ENCODE measurements around the gene F9. TPM values are rescaled to one million over a fixed set of nuclear protein-coding genes. Genes with fewer than 3 reads are reported as not detected.

The F9 gene
- total and polyA plus RNA-seq, 2 of the 8 experiments (the other 6 are each of a cell fraction or from before 2014, with no cell fraction given): not detected

GRCh38 chrX:139518475-139518874 is 12.1 kb upstream of the F9 start (continued):
- TF ChIP-seq, protein P1, sequence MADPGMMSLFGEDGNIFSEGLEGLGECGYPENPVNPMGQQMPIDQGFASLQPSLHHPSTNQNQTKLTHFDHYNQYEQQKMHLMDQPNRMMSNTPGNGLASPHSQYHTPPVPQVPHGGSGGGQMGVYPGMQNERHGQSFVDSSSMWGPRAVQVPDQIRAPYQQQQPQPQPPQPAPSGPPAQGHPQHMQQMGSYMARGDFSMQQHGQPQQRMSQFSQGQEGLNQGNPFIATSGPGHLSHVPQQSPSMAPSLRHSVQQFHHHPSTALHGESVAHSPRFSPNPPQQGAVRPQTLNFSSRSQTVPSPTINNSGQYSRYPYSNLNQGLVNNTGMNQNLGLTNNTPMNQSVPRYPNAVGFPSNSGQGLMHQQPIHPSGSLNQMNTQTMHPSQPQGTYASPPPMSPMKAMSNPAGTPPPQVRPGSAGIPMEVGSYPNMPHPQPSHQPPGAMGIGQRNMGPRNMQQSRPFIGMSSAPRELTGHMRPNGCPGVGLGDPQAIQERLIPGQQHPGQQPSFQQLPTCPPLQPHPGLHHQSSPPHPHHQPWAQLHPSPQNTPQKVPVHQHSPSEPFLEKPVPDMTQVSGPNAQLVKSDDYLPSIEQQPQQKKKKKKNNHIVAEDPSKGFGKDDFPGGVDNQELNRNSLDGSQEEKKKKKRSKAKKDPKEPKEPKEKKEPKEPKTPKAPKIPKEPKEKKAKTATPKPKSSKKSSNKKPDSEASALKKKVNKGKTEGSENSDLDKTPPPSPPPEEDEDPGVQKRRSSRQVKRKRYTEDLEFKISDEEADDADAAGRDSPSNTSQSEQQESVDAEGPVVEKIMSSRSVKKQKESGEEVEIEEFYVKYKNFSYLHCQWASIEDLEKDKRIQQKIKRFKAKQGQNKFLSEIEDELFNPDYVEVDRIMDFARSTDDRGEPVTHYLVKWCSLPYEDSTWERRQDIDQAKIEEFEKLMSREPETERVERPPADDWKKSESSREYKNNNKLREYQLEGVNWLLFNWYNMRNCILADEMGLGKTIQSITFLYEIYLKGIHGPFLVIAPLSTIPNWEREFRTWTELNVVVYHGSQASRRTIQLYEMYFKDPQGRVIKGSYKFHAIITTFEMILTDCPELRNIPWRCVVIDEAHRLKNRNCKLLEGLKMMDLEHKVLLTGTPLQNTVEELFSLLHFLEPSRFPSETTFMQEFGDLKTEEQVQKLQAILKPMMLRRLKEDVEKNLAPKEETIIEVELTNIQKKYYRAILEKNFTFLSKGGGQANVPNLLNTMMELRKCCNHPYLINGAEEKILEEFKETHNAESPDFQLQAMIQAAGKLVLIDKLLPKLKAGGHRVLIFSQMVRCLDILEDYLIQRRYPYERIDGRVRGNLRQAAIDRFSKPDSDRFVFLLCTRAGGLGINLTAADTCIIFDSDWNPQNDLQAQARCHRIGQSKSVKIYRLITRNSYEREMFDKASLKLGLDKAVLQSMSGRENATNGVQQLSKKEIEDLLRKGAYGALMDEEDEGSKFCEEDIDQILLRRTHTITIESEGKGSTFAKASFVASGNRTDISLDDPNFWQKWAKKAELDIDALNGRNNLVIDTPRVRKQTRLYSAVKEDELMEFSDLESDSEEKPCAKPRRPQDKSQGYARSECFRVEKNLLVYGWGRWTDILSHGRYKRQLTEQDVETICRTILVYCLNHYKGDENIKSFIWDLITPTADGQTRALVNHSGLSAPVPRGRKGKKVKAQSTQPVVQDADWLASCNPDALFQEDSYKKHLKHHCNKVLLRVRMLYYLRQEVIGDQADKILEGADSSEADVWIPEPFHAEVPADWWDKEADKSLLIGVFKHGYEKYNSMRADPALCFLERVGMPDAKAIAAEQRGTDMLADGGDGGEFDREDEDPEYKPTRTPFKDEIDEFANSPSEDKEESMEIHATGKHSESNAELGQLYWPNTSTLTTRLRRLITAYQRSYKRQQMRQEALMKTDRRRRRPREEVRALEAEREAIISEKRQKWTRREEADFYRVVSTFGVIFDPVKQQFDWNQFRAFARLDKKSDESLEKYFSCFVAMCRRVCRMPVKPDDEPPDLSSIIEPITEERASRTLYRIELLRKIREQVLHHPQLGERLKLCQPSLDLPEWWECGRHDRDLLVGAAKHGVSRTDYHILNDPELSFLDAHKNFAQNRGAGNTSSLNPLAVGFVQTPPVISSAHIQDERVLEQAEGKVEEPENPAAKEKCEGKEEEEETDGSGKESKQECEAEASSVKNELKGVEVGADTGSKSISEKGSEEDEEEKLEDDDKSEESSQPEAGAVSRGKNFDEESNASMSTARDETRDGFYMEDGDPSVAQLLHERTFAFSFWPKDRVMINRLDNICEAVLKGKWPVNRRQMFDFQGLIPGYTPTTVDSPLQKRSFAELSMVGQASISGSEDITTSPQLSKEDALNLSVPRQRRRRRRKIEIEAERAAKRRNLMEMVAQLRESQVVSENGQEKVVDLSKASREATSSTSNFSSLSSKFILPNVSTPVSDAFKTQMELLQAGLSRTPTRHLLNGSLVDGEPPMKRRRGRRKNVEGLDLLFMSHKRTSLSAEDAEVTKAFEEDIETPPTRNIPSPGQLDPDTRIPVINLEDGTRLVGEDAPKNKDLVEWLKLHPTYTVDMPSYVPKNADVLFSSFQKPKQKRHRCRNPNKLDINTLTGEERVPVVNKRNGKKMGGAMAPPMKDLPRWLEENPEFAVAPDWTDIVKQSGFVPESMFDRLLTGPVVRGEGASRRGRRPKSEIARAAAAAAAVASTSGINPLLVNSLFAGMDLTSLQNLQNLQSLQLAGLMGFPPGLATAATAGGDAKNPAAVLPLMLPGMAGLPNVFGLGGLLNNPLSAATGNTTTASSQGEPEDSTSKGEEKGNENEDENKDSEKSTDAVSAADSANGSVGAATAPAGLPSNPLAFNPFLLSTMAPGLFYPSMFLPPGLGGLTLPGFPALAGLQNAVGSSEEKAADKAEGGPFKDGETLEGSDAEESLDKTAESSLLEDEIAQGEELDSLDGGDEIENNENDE (IDR thresholded peaks at IDR 0.05; ENCODE audit: insufficient replicate concordance, low read length): no peak
- no peak for TF ChIP-seq SP1 (IDR thresholded peaks at IDR 0.05; ENCODE audit: low read depth, low read length)
- no peak for TF ChIP-seq TBP (IDR thresholded peaks at IDR 0.05; ENCODE audit: low read depth, low read length)
- TF ChIP-seq ASH2L (IDR thresholded peaks at IDR 0.05; ENCODE audit: low read length): no peak
- TF ChIP-seq BCL11A (IDR thresholded peaks at IDR 0.05; ENCODE audit: low read depth in 2 of 2, low read length in 2 of 2): no peak
- no peak for TF ChIP-seq CTBP2 (IDR thresholded peaks at IDR 0.05; ENCODE audit: borderline replicate concordance, insufficient read depth, insufficient read length, low read length)
- no peak for TF ChIP-seq POLR2A (IDR thresholded peaks at IDR 0.05; ENCODE audit: control extremely low read depth in 1 of 2, low read depth in 2 of 2, low read length in 2 of 2)
- no peak for TF ChIP-seq BACH1 (IDR thresholded peaks at IDR 0.05; ENCODE audit: low read length)
- no peak for TF ChIP-seq EGR1 (IDR thresholded peaks at IDR 0.05; ENCODE audit: borderline replicate concordance, low read depth, low read length)
- TF ChIP-seq SP2 (IDR thresholded peaks at IDR 0.05; ENCODE audit: low read length): no peak
- no peak for TF ChIP-seq RBBP5 (IDR thresholded peaks at IDR 0.05; ENCODE audit: borderline replicate concordance, low read depth, low read length)

All from H1 (cell line).